ENCODE measurements around the gene LMAN1L.

LMAN1L gene

DNA sequence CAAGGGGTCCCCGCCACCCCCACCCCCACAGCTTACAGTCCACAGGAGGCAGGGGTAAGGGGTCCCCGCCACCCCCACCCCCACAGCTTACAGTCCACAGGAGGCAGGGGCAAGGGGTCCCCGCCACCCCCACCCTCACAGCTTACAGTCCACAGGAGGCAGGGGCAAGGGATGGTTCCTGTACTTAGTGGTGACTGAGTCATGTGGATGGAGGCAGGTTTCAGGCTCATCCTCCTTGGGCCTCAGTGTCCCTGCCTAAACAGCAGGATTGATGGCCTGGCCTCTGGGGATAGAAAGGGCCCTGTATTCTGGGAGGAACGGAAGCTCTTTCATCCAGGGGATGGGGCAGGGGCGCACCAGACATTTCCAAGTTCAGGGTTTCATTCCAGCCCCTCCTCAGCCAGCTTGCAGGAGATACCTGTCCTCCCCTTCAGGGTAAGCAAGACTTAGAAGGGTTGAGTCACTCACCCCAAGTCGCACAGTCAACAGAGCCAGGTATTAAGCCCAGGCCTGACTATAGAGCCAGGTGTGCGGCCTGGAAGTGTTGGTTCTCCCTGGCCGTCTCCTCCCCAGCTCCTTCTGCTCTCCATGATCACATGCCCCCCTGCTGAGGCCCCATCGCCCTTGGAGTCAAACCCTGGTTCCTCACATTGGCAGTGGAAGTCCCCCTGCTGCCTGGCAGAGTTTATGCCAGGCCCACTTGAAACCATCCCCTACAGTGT, 18.2 kb upstream of the LMAN1L start:
- DNase-seq, result no peak

DNA sequence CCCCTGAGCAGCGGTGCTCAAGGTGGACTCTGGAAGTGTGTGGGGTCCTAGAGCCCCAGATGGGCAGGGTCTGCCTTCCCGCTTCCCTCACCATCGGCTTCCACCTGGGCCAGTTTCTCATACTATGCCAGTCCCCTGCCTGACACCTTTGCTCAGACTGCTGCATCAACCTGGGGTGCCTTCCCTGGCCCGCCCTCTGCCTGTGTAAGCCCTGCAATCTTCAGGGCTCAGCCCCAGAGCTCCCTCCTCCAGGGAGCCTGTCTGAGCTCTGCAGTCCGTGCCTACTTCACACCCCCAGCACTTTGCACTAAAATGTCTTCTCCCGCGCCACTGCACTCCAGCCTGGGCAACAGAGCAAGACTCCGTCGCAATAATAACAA, 17.7 kb upstream of the LMAN1L start:
- no peak for DNase-seq

DNA sequence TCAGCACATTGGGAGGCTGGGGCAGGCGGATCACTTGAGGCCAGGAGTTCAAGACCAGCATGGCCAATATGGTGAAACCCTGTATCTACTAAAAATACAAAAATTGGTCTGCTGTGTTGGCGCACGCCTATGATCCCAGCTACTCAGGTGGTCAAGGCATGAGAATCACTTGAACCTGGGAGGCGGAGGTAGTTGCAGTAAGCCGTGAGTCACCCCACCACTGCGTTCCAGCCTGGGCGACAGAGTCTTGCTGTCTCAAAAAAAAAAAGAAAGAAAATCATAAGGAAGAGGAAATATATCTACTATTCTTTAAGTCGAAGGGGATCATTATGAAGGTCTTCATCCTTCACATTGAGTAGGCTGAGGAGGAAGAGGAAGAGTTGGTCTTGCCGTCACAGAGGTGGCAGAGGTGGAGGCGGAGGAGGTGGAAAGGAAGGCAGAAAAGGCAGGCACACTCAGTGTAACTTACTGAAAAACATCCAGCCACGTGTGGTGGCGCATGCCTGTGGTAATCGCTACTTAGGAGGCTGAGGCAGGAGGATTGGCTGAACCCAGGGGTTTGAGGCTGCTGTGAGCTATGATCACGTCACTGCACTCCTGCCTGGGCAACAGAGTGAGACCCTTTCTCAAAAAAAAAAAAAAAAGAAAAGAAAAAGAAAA, 16.5 kb upstream of the LMAN1L start:
- DNase-seq, result no peak

DNA sequence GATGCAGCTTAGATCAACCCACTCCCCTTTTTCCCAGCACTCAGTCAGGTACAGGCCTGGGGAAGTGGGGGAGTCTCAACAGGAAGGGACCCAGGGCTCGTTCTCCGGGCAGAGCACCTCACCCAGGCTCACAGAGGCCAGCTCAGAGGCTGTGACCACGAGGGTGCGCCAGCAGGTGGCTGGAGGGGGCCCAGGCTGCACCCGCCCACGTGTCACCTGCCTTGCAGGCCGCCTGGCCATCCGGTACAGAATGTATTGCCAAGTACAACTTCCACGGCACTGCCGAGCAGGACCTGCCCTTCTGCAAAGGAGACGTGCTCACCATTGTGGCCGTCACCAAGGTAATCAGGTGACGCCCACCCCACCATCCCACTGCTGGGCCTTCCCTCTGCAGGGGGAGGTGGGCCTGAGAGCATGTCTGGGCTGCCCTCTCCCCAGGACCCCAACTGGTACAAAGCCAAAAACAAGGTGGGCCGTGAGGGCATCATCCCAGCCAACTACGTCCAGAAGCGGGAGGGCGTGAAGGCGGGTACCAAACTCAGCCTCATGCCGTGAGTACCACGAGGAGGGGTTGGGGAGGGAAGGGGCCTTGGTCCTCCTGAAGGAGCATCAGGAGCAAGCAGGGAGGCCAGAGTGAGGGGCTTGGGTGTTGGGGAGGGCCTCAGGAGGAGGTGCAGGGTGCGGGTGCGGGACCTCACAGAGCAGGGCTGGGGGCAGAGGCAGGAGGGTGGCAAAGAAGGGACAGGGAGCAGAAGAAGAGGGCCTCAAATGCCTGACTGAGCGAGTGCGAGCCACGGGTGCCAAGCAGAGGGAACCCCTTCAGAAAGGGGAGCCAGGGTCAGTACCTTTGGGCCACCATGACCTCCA, 14.0 kb upstream of the LMAN1L start:
- no peak for DNase-seq

- peak; percentile 62 for DNase-seq
These were observed 13.3 kb upstream of the LMAN1L start for GRCh38 chr15:74799255-74799855.

DNA sequence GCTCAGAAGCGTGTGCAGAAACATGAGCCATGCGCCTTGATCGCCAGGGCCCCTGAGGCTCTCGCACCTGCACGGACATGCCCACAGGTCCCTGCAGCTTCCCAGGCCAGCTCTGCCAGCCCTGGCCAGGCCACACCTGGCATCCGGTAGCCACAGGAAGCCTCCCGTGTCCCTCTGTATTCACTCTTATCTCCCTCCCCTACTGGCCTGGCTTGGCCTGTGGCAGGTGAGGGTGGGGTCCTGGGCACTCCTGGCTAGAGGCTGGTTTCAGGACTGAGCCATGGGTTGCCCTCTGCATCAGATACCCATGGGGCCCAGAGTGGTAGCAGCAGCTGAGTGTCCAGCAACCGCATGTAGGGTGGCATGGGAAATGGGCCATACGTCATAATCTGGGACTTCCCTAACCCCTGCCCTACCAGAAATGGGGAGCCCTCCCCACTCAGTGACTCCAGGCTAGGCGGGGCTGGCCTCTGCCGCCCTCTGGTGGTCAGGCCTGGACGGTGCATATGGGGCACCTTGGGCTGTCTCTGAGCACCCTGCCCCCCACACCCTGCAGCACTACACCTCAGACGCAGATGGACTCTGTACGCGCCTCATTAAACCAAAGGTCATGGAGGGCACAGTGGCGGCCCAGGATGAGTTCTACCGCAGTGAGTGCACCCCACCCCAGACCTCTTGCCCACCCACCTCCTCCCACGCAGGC, 12.6 kb upstream of the LMAN1L start:
- peak; percentile 81 for DNase-seq

- no peak for DNase-seq
These were observed 12.0 kb upstream of the LMAN1L start for GRCh38 chr15:74800559-74801094.

GRCh38 chr15:74801311-74801997, 11.2 kb upstream of the LMAN1L start:
- no peak for DNase-seq

DNA sequence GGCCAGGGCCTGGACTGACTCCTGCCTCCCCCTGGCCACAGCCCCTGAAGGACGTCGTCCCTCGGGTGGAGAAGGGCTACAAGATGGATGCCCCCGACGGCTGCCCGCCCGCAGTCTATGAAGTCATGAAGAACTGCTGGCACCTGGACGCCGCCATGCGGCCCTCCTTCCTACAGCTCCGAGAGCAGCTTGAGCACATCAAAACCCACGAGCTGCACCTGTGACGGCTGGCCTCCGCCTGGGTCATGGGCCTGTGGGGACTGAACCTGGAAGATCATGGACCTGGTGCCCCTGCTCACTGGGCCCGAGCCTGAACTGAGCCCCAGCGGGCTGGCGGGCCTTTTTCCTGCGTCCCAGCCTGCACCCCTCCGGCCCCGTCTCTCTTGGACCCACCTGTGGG, 10.3 kb upstream of the LMAN1L start:
- no peak for DNase-seq

GRCh38 chr15:74802862-74803447, 9.7 kb upstream of the LMAN1L start:
- DNase-seq, result no peak

GRCh38 chr15:74804935-74805334, 7.7 kb upstream of the LMAN1L start:
- DNase-seq, result no peak

DNA sequence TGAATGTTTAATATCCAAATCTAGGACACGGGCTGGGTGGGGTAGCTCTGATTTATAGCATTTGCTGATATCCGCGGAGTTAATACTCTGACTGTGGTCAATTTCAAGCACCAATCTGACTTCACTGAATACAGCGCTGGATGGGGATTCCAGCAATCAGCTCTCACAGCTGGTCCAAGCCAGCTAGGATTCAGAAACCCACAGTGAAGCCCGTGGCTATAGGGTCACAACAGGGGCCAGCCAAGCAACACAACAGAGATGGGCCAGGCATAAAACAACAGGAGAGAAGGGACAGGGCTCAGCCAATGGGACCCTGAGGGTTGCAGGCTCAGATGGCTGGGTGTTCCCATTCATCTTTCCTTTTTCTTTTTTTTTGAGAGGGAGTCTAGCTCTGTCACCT, 5.4 kb upstream of the LMAN1L start:
- DNase-seq, result no peak

DNA sequence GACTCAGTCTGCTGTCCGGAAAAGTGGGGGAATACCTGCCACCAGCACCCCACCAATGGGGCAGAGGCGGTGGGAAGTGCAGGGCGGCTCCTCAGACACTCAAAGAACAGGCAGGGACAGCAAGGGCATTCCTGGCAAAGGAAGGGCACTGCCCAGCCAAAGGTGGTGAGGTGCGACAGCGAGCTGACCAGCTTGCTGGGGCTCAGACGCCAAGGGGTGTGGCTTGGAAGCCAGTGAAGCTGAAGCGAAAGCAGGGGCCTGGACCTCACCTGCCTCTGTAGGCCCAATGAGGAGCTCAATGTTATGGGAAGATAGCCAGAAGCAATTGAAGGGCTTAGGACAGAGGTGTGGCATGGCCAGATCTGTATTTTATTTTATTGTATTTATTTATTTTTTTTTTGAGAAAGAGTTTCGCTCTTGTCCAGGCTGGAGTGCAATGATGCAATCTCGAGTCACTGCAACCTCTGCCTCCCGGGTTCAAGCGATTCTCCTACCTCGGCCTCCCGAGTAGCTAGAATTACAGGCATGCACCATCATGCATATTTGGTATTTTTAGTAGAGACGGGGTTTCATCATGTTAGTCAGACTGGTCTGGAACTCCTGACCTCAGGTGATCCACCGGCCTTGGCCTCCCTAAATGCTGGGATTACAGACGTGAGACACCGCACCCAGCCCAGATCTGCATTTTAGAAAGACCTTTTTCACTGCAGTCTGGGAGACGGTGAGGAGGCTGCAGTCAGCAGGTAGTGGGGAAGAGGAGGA, 4.4 kb upstream of the LMAN1L start:
- DNase-seq, result no peak

DNA sequence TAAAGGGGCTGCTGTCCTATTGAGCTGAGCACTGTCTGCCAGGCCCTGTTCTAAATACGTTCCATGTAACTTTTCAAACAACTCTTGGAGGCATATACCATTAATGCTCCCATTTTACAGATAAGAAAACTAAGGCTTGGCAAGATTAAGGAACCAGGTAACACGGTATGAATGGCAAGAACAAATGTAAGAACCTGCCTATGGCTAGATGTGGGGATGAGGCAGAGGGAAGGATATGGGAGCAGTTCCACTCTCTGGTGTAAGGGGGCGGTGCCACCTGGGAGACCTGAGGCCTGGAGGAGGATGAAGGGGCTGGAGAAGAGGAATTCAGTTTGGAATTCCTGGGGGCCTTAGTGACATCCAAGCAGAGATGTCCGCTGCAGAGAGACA, 3.8 kb upstream of the LMAN1L start:
- no peak for DNase-seq

- DNase-seq, result no peak
These were observed 3.4 kb upstream of the LMAN1L start for GRCh38 chr15:74809242-74809641.

DNA sequence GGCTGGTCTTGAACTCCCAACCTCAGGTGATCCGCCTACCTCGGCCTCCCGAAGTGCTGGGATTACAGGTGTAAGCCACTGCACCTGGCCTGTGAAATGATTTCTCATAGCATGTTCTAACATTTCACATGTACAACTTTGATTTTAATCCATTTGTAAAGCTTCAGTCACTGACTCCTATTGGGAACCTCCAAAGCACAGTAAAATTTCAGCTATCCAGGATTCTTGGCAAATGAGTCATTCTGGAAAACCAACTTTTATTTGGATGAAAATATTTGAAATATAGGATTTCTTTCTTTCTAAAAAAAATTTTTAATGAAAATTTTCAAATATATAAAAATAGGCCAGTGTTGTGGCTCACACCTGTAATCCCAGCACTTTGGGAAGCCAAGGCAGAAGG, 2.7 kb upstream of the LMAN1L start:
- no peak for DNase-seq

DNA sequence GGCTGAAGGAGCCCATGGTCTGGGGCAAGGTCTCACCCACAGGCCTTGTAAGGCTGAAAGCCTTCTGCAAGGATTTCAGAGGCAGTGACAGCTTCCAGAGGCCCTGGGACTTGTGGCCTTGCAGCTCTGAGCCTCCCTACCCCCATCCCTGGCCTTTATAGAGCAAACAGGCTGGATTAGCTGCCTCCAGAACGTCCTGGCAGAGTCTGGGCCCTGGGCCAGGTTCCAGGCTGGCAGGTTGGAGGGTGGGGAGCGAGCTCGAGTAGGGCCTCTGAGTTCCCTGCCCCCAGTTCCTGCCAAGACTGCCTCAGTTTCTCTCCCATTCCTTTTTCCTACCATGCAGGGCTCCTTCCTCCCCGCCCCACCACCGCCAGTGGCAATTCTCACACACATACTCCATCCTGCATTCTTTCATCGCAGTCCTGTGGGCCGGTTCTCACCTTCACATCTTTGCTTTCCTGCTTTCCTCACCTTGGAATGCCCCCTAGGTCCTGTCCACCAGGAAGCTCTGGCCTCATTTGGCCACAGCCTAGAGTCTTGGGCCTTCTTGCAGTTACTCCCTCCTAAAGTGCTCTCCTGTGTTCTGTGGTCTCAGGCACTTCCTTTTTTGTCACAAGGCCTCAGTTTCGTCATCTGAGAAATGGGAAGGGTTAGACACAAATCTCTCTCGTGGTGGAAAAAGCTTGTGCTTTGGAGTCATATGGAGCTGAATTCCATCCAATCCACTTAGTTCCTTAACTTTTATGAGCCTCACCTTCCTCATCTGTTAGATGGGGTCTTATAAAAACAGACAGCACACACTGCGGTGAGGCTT, 2.7 kb downstream of the LMAN1L start:
- peak; percentile 43 for DNase-seq

- DNase-seq, result no peak
These were observed 3.3 kb downstream of the LMAN1L start for GRCh38 chr15:74815961-74816360.

DNA sequence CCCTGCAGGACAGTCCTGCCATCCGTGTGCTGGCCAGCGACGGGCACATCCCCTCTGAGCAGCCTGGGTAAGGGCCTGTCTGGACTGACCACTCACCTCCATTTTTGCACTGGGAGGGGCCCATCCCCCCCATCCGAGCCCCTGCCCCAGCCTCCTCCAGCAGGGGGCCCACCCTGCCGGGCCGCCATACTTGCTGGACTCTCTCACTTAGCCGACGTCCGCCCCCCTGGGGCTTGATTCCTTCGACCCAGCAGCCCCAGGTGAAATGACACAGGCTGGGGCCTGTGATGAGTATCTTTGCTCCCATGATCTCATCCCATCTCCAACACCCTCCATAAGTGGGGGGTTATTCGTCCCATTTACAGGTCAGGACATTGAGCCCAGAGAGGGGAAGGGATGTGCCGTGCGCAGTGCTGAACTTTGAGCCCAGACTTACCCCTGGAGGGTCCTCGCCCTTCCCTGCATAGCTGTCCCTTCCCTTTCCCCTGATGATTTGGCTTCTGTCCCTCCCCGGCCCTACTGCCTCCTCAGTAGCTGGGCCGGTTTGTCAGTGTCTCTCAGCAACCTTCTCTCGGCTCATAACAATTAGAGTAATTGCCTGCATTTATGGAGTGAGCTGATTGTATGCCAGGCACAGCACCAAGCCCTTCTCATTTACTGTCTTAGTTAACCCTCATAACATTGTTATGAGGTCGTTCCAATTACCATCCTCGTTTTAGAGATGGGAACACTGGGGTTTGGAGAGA, 4.2 kb downstream of the LMAN1L start:
- no peak for DNase-seq

Measured in DMS53 (cell line).